K562 (cell line): ENCODE measurements around the gene ATMIN. TPM values are rescaled to one million over a fixed set of nuclear protein-coding genes. Genes with fewer than 3 reads are reported as not detected.

ENCODE experiments used
- FOXK1 ChIP-seq: sonication (generic); formaldehyde crosslinking; IDR thresholded peaks from 2 replicates; pipeline ENCODE4 v1.8.0; 2022; ENCODE audit warnings: missing genetic modification reagents, mild to moderate bottlenecking, borderline replicate concordance
- HDAC2 ChIP-seq: fragments of 450-650 bp; IDR thresholded peaks from 2 replicates; pipeline ENCODE4 v1.6.1; 2016; ENCODE audit warnings: mild to moderate bottlenecking
- HNRNPH1 ChIP-seq: fragments of 200-400 bp; formaldehyde crosslinking; optimal IDR thresholded peaks from 2 replicates; pipeline ENCODE3; 2017; ENCODE audit warnings: low read depth, mild to moderate bottlenecking, low read length, moderate library complexity
- JUN ChIP-seq, 2 experiments: sonication (generic) in 1 of 2; formaldehyde crosslinking in 1 of 2; IDR thresholded peaks; 2 replicates each; pipeline versions ENCODE4 v1.6.1 to v1.8.0; 2012 to 2022; ENCODE audit warnings: borderline replicate concordance in 2 of 2, mild to moderate bottlenecking in 2 of 2, improper control_type of control experiment in 1 of 2, low read depth in 1 of 2, low read length in 1 of 2, missing genetic modification reagents in 1 of 2
- KDM1A ChIP-seq, 2 experiments: fragments of 450-650 bp; IDR thresholded peaks; 2 replicates each; pipeline ENCODE4 v1.6.1; 2016; ENCODE audit warnings: mild to moderate bottlenecking in 2 of 2
- KHSRP ChIP-seq: fragments of 450-650 bp; IDR thresholded peaks from 2 replicates; pipeline ENCODE4 v1.6.1; 2017
- L3MBTL2 ChIP-seq: fragments of 450-650 bp; IDR thresholded peaks from 2 replicates; pipeline ENCODE4 v1.6.1; 2016; ENCODE audit warnings: mild to moderate bottlenecking, moderate library complexity
- MAZ ChIP-seq, 2 experiments: fragments of 450-650 bp in 1 of 2; sonication (generic) in 1 of 2; formaldehyde crosslinking; IDR thresholded peaks in 1 of 2; conservative IDR thresholded peaks in 1 of 2; 2 replicates each; pipeline versions ENCODE4 v1.4.0 to v1.5.0; 2020; ENCODE audit warnings: mild to moderate bottlenecking in 1 of 2, missing genetic modification reagents in 1 of 2
- NUFIP1 ChIP-seq: fragments of 450-650 bp; IDR thresholded peaks from 2 replicates; pipeline ENCODE4 v1.6.1; 2018; ENCODE audit not compliant: partially characterized antibody
- SPI1 ChIP-seq: IDR thresholded peaks from 2 replicates; pipeline ENCODE4 v1.6.1; 2011; ENCODE audit warnings: low read depth, low read length, control low read depth, borderline replicate concordance
- ZNF217 ChIP-seq: sonication (generic); formaldehyde crosslinking; IDR thresholded peaks from 2 replicates; pipeline ENCODE4 v1.8.0; 2022; ENCODE audit warnings: mild to moderate bottlenecking, missing genetic modification reagents
- ZNF766 ChIP-seq: fragments of 200-800 bp; sonication (Bioruptor generic); conservative IDR thresholded peaks from 2 replicates; pipeline ENCODE4 v1.6.1; 2016; ENCODE audit warnings: missing genetic modification characterization, missing compliant biosample characterization
- polyA plus RNA-seq, 8 experiments: library from polyadenylated mRNA; depleted of rRNA in 4 of 8; stranded (reverse) in 5 of 8; unstranded in 3 of 8; fragments of >200 nt; fragmentation: Nextera tagmentation in 2 of 8; fragmentation: Illumina TruSeq in 1 of 8; extraction: Ambion mirVana in 2 of 8; extraction: Trizol in 1 of 8; gene quantifications; 2 replicates each; pipeline versions ENCODE4 v1.2.1 to v1.2.3, GENCODE V29; 2011 to 2014; ENCODE audit warnings: inconsistent platforms in 1 of 8, missing spikeins in 1 of 8
- total RNA-seq, 7 experiments: library from RNA; depleted of rRNA in 6 of 7; stranded (reverse); fragments of >200 nt in 6 of 7; fragmentation: Illumina TruSeq in 2 of 7; extraction: Trizol in 2 of 7; gene quantifications; 2 replicates each; pipeline versions ENCODE4 v1.2.1 to v1.2.3, GENCODE V29; 2011 to 2021; ENCODE audit warnings: low replicate concordance in 1 of 7
- TF ChIP-seq, protein P1 (sequence below): fragments of 250-450 bp; sonication (Bioruptor Pico); IDR thresholded peaks from 2 replicates; pipeline ENCODE4 v1.8.0; 2022; ENCODE audit warnings: moderate library complexity, mild to moderate bottlenecking, inconsistent platforms
- TF ChIP-seq, protein P2 (sequence below): sonication (generic); formaldehyde crosslinking; IDR thresholded peaks from 2 replicates; pipeline ENCODE4 v1.8.0; 2022; ENCODE audit warnings: missing genetic modification reagents, mild to moderate bottlenecking, borderline replicate concordance
- TF ChIP-seq, protein P3 (sequence below): fragments of 450-650 bp; formaldehyde crosslinking; IDR thresholded peaks from 2 replicates; pipeline ENCODE4 v1.4.0; 2022; ENCODE audit warnings: mild to moderate bottlenecking, moderate library complexity
- TF ChIP-seq, protein P4 (sequence below): sonication (generic); formaldehyde crosslinking; IDR thresholded peaks from 2 replicates; pipeline ENCODE4 v1.8.1; 2023; ENCODE audit warnings: missing genetic modification reagents, mild to moderate bottlenecking, borderline replicate concordance

Gene ATMIN
- total and polyA plus RNA-seq, 9 of the 15 experiments (the other 6 are each of a cell fraction or from before 2014, with no cell fraction given), result 6.7 to 40.9 (median 23.4) TPM

DNA sequence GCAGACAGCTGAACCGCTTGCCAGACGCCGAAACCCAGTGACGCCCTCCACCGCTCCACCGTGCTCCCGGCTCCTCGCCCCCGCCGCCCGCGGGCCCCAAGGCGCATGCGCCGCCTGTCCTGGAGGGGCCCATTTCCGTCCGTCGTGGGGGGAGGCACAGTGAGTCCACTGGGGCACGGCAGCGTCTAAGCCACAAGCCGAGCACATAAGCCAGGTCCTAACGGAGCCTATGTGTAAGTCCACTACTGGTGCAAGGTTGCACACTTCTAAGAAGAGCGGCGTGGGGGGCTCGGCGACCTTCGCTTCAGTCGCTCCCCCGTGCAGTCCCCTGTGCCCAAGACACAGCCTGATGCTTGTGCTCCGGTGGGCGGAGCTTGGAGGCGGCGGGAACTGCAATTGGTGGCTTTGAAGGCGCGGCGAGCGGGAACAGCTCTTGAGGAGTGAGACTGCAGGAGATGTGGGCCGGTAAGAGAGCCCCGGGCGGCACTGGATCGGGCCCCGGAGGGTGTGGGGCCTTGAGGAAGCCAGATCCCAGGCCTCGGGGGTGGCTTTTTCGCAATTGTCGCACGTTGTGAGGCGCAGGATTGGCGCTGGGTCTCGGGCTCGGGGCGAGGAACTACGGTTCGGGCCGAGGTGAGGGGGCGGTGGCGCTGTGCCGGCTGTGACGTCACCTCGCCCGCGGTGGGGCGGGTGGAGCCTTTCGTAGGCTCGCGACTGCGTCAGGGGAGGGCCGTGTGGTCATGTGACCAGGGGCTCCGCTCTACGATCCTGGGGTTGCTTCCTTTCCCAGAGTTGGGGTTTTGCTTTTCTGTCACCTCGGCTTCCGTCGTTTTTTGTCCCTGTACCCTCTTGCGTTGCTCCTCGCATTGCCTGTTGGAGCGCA lies 28.6 kb upstream of the ATMIN start, which contains the start of the genes CENPN and CMC2 (continued):
- TF ChIP-seq ZNF766 (CRISPR knock-in tag), result no peak
- TF ChIP-seq HNRNPH1, result no peak
- TF ChIP-seq ZNF217 (CRISPR knock-in tag), result no peak
- TF ChIP-seq, protein P1, sequence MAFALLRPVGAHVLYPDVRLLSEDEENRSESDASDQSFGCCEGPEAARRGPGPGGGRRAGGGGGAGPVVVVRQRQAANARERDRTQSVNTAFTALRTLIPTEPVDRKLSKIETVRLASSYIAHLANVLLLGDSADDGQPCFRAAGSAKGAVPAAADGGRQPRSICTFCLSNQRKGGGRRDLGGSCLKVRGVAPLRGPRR, result 0 out of 2 replicates have a peak, but pooled peaks have one; percentile 46
- TF ChIP-seq, protein P2, sequence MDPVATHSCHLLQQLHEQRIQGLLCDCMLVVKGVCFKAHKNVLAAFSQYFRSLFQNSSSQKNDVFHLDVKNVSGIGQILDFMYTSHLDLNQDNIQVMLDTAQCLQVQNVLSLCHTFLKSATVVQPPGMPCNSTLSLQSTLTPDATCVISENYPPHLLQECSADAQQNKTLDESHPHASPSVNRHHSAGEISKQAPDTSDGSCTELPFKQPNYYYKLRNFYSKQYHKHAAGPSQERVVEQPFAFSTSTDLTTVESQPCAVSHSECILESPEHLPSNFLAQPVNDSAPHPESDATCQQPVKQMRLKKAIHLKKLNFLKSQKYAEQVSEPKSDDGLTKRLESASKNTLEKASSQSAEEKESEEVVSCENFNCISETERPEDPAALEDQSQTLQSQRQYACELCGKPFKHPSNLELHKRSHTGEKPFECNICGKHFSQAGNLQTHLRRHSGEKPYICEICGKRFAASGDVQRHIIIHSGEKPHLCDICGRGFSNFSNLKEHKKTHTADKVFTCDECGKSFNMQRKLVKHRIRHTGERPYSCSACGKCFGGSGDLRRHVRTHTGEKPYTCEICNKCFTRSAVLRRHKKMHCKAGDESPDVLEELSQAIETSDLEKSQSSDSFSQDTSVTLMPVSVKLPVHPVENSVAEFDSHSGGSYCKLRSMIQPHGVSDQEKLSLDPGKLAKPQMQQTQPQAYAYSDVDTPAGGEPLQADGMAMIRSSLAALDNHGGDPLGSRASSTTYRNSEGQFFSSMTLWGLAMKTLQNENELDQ, result 0 out of 2 replicates have a peak, but pooled peaks have one; percentile 72
- peak; percentile 83; the same call in 1 of the 2 replicates for TF ChIP-seq HDAC2
- TF ChIP-seq, protein P3, sequence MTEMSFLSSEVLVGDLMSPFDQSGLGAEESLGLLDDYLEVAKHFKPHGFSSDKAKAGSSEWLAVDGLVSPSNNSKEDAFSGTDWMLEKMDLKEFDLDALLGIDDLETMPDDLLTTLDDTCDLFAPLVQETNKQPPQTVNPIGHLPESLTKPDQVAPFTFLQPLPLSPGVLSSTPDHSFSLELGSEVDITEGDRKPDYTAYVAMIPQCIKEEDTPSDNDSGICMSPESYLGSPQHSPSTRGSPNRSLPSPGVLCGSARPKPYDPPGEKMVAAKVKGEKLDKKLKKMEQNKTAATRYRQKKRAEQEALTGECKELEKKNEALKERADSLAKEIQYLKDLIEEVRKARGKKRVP (CRISPR knock-in tag), result no peak; the same call in 1 of the 2 replicates
- peak; percentile 97 for TF ChIP-seq NUFIP1
- TF ChIP-seq KHSRP, result peak; percentile 79
- peak; percentile 82 to 87 for TF ChIP-seq MAZ (CRISPR knock-in tag; conservative IDR thresholded peaks at IDR 0.05 in 1 of 2, IDR thresholded peaks at IDR 0.05 in 1 of 2)
- TF ChIP-seq SPI1, result no peak
- TF ChIP-seq, protein P4, sequence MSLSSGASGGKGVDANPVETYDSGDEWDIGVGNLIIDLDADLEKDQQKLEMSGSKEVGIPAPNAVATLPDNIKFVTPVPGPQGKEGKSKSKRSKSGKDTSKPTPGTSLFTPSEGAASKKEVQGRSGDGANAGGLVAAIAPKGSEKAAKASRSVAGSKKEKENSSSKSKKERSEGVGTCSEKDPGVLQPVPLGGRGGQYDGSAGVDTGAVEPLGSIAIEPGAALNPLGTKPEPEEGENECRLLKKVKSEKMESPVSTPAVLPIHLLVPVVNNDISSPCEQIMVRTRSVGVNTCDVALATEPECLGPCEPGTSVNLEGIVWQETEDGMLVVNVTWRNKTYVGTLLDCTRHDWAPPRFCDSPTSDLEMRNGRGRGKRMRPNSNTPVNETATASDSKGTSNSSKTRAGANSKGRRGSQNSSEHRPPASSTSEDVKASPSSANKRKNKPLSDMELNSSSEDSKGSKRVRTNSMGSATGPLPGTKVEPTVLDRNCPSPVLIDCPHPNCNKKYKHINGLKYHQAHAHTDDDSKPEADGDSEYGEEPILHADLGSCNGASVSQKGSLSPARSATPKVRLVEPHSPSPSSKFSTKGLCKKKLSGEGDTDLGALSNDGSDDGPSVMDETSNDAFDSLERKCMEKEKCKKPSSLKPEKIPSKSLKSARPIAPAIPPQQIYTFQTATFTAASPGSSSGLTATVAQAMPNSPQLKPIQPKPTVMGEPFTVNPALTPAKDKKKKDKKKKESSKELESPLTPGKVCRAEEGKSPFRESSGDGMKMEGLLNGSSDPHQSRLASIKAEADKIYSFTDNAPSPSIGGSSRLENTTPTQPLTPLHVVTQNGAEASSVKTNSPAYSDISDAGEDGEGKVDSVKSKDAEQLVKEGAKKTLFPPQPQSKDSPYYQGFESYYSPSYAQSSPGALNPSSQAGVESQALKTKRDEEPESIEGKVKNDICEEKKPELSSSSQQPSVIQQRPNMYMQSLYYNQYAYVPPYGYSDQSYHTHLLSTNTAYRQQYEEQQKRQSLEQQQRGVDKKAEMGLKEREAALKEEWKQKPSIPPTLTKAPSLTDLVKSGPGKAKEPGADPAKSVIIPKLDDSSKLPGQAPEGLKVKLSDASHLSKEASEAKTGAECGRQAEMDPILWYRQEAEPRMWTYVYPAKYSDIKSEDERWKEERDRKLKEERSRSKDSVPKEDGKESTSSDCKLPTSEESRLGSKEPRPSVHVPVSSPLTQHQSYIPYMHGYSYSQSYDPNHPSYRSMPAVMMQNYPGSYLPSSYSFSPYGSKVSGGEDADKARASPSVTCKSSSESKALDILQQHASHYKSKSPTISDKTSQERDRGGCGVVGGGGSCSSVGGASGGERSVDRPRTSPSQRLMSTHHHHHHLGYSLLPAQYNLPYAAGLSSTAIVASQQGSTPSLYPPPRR (CRISPR knock-in tag), result 0 out of 2 replicates have a peak, but pooled peaks have one; percentile 17
- TF ChIP-seq JUN (IDR thresholded peaks at IDR 0.05; ENCODE audit: borderline replicate concordance, low read depth, low read length), result peak; percentile 78
- TF ChIP-seq JUN (CRISPR knock-in tag; IDR thresholded peaks at IDR 0.05; ENCODE audit: borderline replicate concordance), result peak; percentile 96
- no peak for TF ChIP-seq KDM1A (IDR thresholded peaks at IDR 0.05)
- TF ChIP-seq FOXK1, result peak; percentile 74; the same call in 1 of the 2 replicates
- TF ChIP-seq L3MBTL2, result peak; percentile 95
